GM23338 (cell line): ENCODE results near the gene CTNNA3. TPM values are rescaled to one million over a fixed set of nuclear protein-coding genes. Genes with fewer than 3 reads are reported as not detected.

Experiments used
- CREB1 ChIP-seq: fragments of 250-450 bp; sonication (Bioruptor Pico); IDR thresholded peaks from 2 replicates; pipeline ENCODE4 v1.5.0; 2020; ENCODE audit warnings: low read depth, mild to moderate bottlenecking, moderate library complexity
- CTCF ChIP-seq, 2 experiments: fragments of 200-600 bp in 1 of 2; sonication (generic) in 1 of 2; conservative IDR thresholded peaks; 2 replicates each; pipeline versions ENCODE4 v1.5.1 to v1.6.1; 2016 to 2017; ENCODE audit warnings: antibody characterized with exemption in 2 of 2, low read depth in 2 of 2, mild to moderate bottlenecking in 2 of 2, moderate library complexity in 1 of 2
- ETS1 ChIP-seq: IDR thresholded peaks from 2 replicates; pipeline ENCODE4 v1.6.1; 2016; ENCODE audit warnings: antibody characterized with exemption
- EZH2phosphoT487 ChIP-seq: fragments of 200-600 bp; sonication (generic); IDR thresholded peaks from one replicate; pipeline ENCODE4 v1.8.1; 2018; ENCODE audit warnings: antibody characterized with exemption; ENCODE audit not compliant: unreplicated experiment
- JUNB ChIP-seq: IDR thresholded peaks from one replicate; pipeline ENCODE4 v1.6.1; 2016; ENCODE audit warnings: antibody characterized with exemption; ENCODE audit not compliant: unreplicated experiment
- NANOG ChIP-seq: IDR thresholded peaks from 2 replicates; pipeline ENCODE4 v1.6.1; 2016; ENCODE audit warnings: antibody characterized with exemption, borderline replicate concordance
- POLR2AphosphoS5 ChIP-seq: IDR thresholded peaks from 2 replicates; pipeline ENCODE4 v1.6.1; 2016; ENCODE audit warnings: antibody characterized with exemption, low read depth
- STAT1 ChIP-seq: IDR thresholded peaks from one replicate; pipeline ENCODE4 v1.6.1; 2016; ENCODE audit warnings: antibody characterized with exemption; ENCODE audit not compliant: unreplicated experiment
- ZNF462 ChIP-seq: fragments of 250-450 bp; sonication (Bioruptor Pico); IDR thresholded peaks from 2 replicates; pipeline ENCODE4 v1.5.0; 2020; ENCODE audit warnings: mild to moderate bottlenecking, moderate library complexity
- polyA plus RNA-seq: library from polyadenylated mRNA; unstranded; fragments of >200 nt; fragmentation: Nextera tagmentation; extraction: Ambion mirVana; gene quantifications from 2 replicates; pipeline ENCODE4 v1.2.1, GENCODE V29; 2016
- total RNA-seq: library from RNA; depleted of rRNA; stranded (reverse); fragments of >200 nt; shearing (Covaris generic); gene quantifications from 2 replicates; pipeline ENCODE4 v1.2.3, GENCODE V29; 2014

Gene CTNNA3
- total and polyA plus RNA-seq, 2 experiments from 2014 or later: 0.71 to 3.3 TPM

GRCh38 chr10:66916030-66916429 is 780.0 kb downstream of the CTNNA3 start (continued):
- no peak for TF ChIP-seq ZNF462 (CRISPR knock-in tag)
- no peak for TF ChIP-seq STAT1
- TF ChIP-seq POLR2AphosphoS5: no peak
- TF ChIP-seq EZH2phosphoT487: no peak
- no peak for TF ChIP-seq ETS1
- TF ChIP-seq NANOG: no peak
- TF ChIP-seq CREB1 (CRISPR knock-in tag): no peak
- no peak for TF ChIP-seq JUNB
- TF ChIP-seq CTCF (conservative IDR thresholded peaks at IDR 0.05; ENCODE audit: low read depth in 2 of 2): no peak
